SK-N-SH treated with all-trans-retinoic acid at 6 μM for 48 hours (cell line): ENCODE data around the gene ACOX1.

Source experiments
- ATAC-seq: fragments of 200-7000 bp; cut with Tn5 transposase; 3 replicates; pipeline ENCODE4 v1.9.1; 2020; ENCODE audit warnings: mild to moderate bottlenecking, moderate library complexity
- ARNTL ChIP-seq: fragments of 450-650 bp; formaldehyde crosslinking; IDR thresholded peaks from 2 replicates; pipeline ENCODE4 v1.5.0; 2020; ENCODE audit warnings: low read depth, mild to moderate bottlenecking, moderate library complexity, borderline replicate concordance
- BACH2 ChIP-seq: fragments of 250-450 bp; sonication (Bioruptor Pico); IDR thresholded peaks from 2 replicates; pipeline ENCODE4 v1.9.0; 2021; ENCODE audit warnings: mild to moderate bottlenecking, borderline replicate concordance
- CSDC2 ChIP-seq: fragments of 250-450 bp; sonication (Bioruptor Pico); IDR thresholded peaks from 2 replicates; pipeline ENCODE4 v1.5.0; 2020; ENCODE audit warnings: mild to moderate bottlenecking, moderate library complexity
- ESRRG ChIP-seq: fragments of 250-450 bp; sonication (Bioruptor Pico); IDR thresholded peaks from 2 replicates; pipeline ENCODE4 v1.6.1; 2021; ENCODE audit warnings: mild to moderate bottlenecking
- GLIS3 ChIP-seq: fragments of 250-450 bp; sonication (Bioruptor Pico); IDR thresholded peaks from 2 replicates; pipeline ENCODE4 v1.5.0; 2020; ENCODE audit warnings: mild to moderate bottlenecking, moderate library complexity
- PPARA ChIP-seq: fragments of 250-450 bp; sonication (Bioruptor Pico); IDR thresholded peaks from 2 replicates; pipeline ENCODE4 v1.5.0; 2020; ENCODE audit warnings: mild to moderate bottlenecking, borderline replicate concordance
- RARB ChIP-seq: fragments of 250-450 bp; sonication (Bioruptor Pico); IDR thresholded peaks from 2 replicates; pipeline ENCODE4 v1.8.0; 2021; ENCODE audit warnings: mild to moderate bottlenecking, moderate library complexity
- SNAI2 ChIP-seq: fragments of 250-450 bp; sonication (Bioruptor Pico); IDR thresholded peaks from 2 replicates; pipeline ENCODE4 v1.5.0; 2020; ENCODE audit warnings: mild to moderate bottlenecking, moderate library complexity
- TCF4 ChIP-seq: fragments of 250-450 bp; sonication (Bioruptor Pico); IDR thresholded peaks from 2 replicates; pipeline ENCODE4 v1.8.0; 2021; ENCODE audit warnings: mild to moderate bottlenecking, moderate library complexity, borderline replicate concordance
- TOX ChIP-seq: fragments of 250-450 bp; sonication (Bioruptor Pico); IDR thresholded peaks from 2 replicates; pipeline ENCODE4 v1.8.0; 2021; ENCODE audit warnings: mild to moderate bottlenecking, moderate library complexity, borderline replicate concordance
- TSHZ2 ChIP-seq: fragments of 250-450 bp; sonication (Bioruptor Pico); IDR thresholded peaks from 2 replicates; pipeline ENCODE4 v1.5.0; 2020; ENCODE audit warnings: mild to moderate bottlenecking, moderate library complexity
- ZFP3 ChIP-seq: fragments of 250-450 bp; sonication (Bioruptor Pico); IDR thresholded peaks from 2 replicates; pipeline ENCODE4 v1.5.0; 2020; ENCODE audit warnings: mild to moderate bottlenecking, moderate library complexity
- ZNF565 ChIP-seq: fragments of 450-650 bp; formaldehyde crosslinking; conservative IDR thresholded peaks from 2 replicates; pipeline ENCODE4 v1.5.0; 2020; ENCODE audit warnings: low read depth, mild to moderate bottlenecking, moderate library complexity
- ZNF70 ChIP-seq: fragments of 450-650 bp; formaldehyde crosslinking; IDR thresholded peaks from 2 replicates; pipeline ENCODE4 v1.5.0; 2020; ENCODE audit warnings: mild to moderate bottlenecking, moderate library complexity
- ZNF8 ChIP-seq: fragments of 450-650 bp; formaldehyde crosslinking; IDR thresholded peaks from 2 replicates; pipeline ENCODE4 v1.5.0; 2020; ENCODE audit warnings: mild to moderate bottlenecking, moderate library complexity
- TF ChIP-seq, protein P1 (sequence below): fragments of 250-450 bp; sonication (Bioruptor Pico); IDR thresholded peaks from 2 replicates; pipeline ENCODE4 v1.8.0; 2021; ENCODE audit warnings: low read depth, mild to moderate bottlenecking, moderate library complexity, borderline replicate concordance
- TF ChIP-seq, protein P2 (sequence below): fragments of 250-450 bp; sonication (Bioruptor Pico); IDR thresholded peaks from 2 replicates; pipeline ENCODE4 v1.5.1; 2020; ENCODE audit warnings: low read depth, mild to moderate bottlenecking, moderate library complexity
- TF ChIP-seq, protein P3 (sequence below): fragments of 250-450 bp; sonication (Bioruptor Pico); IDR thresholded peaks from 2 replicates; pipeline ENCODE4 v1.5.1; 2021; ENCODE audit warnings: mild to moderate bottlenecking, moderate library complexity
- TF ChIP-seq, protein P4 (sequence below): fragments of 250-450 bp; sonication (Bioruptor Pico); IDR thresholded peaks from 2 replicates; pipeline ENCODE4 v1.8.0; 2020; ENCODE audit warnings: mild to moderate bottlenecking, moderate library complexity, borderline replicate concordance

Gene ACOX1

DNA sequence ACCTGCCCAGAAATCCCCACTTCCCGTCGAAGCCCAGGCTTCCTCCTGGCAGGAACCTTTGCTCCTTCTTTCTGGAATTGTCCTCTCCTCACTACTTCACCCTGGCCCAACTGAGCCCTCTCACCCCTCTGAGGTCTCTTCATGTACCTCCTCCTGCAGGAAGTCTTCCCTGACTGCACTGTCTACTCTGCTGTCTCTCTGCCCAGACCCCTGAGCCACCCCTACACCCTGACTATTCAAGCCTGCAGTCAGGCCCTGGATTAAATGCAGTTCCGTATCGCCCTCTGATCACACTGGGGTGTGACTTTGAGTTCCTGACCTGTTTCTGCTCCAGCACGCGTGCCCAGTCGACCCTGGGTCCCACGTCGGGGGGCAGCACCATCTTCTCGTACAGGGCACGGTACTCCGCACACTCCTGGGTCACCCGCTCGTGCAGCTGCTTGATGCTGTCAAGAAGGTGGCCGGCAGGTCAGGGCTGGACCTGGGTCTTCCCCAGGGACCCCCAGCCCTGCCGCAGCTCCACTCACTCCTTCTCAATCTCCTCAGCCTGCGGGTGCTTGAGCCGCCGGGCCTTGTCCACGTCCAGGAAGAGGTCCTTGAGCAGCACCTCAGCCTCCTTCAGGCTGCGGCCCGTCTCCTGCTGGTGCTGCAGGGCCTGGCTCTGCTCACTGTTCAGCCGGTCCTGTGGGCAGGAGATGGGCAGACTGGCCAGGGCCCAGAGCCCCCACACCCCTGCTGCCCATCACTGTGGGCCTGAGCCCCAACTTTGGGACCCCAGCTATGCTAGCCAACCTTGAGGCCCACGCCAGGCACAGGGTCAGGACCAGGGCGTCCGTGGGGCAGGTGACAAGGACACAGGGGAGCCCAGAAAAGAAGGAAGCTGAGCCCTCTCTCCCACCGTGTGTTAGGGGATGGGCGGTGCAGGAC lies 44.3 kb upstream of the ACOX1 start:
- ATAC-seq, result no peak; the same call in 1 of the 3 replicates

DNA sequence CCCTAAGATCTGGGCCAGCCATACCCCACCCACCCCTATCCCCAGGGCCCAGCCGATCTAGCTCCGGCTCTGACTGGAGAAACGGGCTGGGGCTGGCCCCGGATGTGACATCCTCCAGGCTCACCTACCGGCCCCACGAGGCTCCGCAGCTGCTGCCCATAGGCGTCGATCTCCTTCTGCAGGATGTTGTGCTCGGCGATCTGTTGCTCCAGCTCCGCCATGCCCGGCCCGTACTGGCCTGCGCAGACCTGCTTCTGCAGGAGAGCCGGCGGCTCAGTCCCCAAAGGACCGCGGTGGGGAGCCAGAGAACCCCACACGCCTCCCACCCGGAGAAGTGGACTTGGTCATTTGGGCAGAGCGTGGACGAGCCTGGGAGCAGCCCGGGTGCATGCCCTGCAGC lies 43.3 kb upstream of the ACOX1 start:
- TF ChIP-seq ZNF70 (CRISPR knock-in tag) (no peak), CSDC2 (no peak), ZFP3 (CRISPR knock-in tag) (no peak), ZNF565 (CRISPR knock-in tag) (no peak), TSHZ2 (CRISPR knock-in tag) (no peak), TCF4 (no peak), PPARA (CRISPR knock-in tag) (no peak), TOX (no peak), ARNTL (CRISPR knock-in tag) (no peak), RARB (CRISPR knock-in tag) (no peak)
- TF ChIP-seq, protein P1, sequence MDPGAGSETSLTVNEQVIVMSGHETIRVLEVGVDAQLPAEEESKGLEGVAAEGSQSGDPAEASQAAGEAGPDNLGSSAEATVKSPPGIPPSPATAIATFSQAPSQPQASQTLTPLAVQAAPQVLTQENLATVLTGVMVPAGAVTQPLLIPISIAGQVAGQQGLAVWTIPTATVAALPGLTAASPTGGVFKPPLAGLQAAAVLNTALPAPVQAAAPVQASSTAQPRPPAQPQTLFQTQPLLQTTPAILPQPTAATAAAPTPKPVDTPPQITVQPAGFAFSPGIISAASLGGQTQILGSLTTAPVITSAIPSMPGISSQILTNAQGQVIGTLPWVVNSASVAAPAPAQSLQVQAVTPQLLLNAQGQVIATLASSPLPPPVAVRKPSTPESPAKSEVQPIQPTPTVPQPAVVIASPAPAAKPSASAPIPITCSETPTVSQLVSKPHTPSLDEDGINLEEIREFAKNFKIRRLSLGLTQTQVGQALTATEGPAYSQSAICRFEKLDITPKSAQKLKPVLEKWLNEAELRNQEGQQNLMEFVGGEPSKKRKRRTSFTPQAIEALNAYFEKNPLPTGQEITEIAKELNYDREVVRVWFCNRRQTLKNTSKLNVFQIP (CRISPR knock-in tag), result no peak
- TF ChIP-seq, protein P2, sequence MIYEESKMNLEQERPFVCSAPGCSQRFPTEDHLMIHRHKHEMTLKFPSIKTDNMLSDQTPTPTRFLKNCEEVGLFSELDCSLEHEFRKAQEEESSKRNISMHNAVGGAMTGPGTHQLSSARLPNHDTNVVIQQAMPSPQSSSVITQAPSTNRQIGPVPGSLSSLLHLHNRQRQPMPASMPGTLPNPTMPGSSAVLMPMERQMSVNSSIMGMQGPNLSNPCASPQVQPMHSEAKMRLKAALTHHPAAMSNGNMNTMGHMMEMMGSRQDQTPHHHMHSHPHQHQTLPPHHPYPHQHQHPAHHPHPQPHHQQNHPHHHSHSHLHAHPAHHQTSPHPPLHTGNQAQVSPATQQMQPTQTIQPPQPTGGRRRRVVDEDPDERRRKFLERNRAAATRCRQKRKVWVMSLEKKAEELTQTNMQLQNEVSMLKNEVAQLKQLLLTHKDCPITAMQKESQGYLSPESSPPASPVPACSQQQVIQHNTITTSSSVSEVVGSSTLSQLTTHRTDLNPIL, result no peak
- TF ChIP-seq, protein P3, sequence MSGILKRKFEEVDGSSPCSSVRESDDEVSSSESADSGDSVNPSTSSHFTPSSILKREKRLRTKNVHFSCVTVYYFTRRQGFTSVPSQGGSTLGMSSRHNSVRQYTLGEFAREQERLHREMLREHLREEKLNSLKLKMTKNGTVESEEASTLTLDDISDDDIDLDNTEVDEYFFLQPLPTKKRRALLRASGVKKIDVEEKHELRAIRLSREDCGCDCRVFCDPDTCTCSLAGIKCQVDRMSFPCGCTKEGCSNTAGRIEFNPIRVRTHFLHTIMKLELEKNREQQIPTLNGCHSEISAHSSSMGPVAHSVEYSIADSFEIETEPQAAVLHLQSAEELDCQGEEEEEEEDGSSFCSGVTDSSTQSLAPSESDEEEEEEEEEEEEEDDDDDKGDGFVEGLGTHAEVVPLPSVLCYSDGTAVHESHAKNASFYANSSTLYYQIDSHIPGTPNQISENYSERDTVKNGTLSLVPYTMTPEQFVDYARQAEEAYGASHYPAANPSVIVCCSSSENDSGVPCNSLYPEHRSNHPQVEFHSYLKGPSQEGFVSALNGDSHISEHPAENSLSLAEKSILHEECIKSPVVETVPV (CRISPR knock-in tag), result no peak
- no peak for ATAC-seq

More for the DNA sequence above, 44.3 kb upstream of the ACOX1 start:
- no peak for TF ChIP-seq ZNF565 (CRISPR knock-in tag)
- TF ChIP-seq SNAI2 (CRISPR knock-in tag), result no peak
- no peak for TF ChIP-seq TCF4
- no peak for TF ChIP-seq ARNTL (CRISPR knock-in tag)
- TF ChIP-seq GLIS3 (CRISPR knock-in tag), result no peak
- no peak for TF ChIP-seq BACH2 (CRISPR knock-in tag)
- TF ChIP-seq ESRRG (CRISPR knock-in tag), result no peak
- no peak for TF ChIP-seq TOX
- TF ChIP-seq, protein P4, sequence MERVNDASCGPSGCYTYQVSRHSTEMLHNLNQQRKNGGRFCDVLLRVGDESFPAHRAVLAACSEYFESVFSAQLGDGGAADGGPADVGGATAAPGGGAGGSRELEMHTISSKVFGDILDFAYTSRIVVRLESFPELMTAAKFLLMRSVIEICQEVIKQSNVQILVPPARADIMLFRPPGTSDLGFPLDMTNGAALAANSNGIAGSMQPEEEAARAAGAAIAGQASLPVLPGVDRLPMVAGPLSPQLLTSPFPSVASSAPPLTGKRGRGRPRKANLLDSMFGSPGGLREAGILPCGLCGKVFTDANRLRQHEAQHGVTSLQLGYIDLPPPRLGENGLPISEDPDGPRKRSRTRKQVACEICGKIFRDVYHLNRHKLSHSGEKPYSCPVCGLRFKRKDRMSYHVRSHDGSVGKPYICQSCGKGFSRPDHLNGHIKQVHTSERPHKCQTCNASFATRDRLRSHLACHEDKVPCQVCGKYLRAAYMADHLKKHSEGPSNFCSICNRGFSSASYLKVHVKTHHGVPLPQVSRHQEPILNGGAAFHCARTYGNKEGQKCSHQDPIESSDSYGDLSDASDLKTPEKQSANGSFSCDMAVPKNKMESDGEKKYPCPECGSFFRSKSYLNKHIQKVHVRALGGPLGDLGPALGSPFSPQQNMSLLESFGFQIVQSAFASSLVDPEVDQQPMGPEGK (CRISPR knock-in tag), result no peak
- TF ChIP-seq, protein P2, result no peak
- TF ChIP-seq, protein P1 (CRISPR knock-in tag), result no peak
- no peak for TF ChIP-seq ZNF8 (CRISPR knock-in tag)
